Measurements from ENCODE around the gene SAA2. TPM values are rescaled to one million over a fixed set of nuclear protein-coding genes. Genes with fewer than 3 reads are reported as not detected.

SAA2 gene
- total and polyA plus RNA-seq, 2 donors (not counting 1 experiment from before 2014, with no cell fraction given) = not detected

DNA sequence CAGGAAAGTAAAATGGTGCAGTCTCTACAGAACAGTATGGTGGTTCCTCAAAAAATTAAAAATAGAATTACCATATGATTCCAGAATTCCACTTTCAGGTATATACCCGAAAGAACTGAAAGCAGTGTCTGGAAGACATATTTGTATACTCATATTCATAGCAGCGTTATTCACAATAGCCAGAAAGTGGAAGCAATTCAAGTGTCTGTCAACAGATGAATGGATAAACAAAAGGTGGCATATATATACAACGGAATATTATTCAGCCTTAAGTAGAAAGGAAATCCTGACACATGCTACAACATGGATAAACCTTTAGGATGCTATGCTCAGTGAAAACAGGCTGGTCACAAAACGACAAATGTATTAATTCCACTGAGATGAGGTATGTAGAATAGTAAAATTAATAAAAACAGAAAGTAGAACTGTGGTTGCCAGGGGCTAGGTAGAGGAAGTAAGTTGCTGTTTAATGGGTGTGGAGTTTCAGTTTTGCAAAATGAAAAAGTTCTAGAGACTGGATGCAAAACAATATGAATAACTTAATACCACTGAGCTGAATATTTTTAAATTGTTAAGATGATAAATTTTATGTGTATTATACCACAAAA, 32.1 kb upstream of the SAA2 start:
- DNase-seq (ENCODE audit: low read depth in 2 of 2) = no peak
- Histone ChIP-seq H3K9me3 (ENCODE audit: control insufficient read depth, insufficient read depth, low read depth, low read length) (no peaks in the 10 kb centered on the region), H3K4me3 (replicated peaks in 1 of 4; ENCODE audit: control extremely low read depth in 1 of 4, insufficient read depth in 1 of 4, low read depth in 3 of 4, low read length in 4 of 4) (no peak overlapping the region), H3K4me2 (ENCODE audit: extremely low read depth, insufficient read depth, low read length) (no peak overlapping the region), H3K79me2 (ENCODE audit: control insufficient read depth, insufficient read depth, low read length) (no peaks in the 10 kb centered on the region), H2AFZ (ENCODE audit: low read length) (no peak overlapping the region), H3K27ac (ENCODE audit: insufficient read depth, low read length) (no peak overlapping the region), H3K36me3 (ENCODE audit: control insufficient read depth, insufficient read depth, low read length) (peaks cover 2% of the 10 kb centered on the region), H4K20me1 (ENCODE audit: control insufficient read depth, extremely low read depth, insufficient read depth, low read length) (no peaks in the 10 kb centered on the region), H3K4me1 (ENCODE audit: control insufficient read depth, extremely low read depth, insufficient read depth, low read length) (no peaks in the 10 kb centered on the region), H3K9ac (ENCODE audit: insufficient read depth, low read length) (no peak overlapping the region), H3K27me3 (ENCODE audit: control insufficient read depth, insufficient read depth, low read length) (no peaks in the 10 kb centered on the region)
- TF ChIP-seq EZH2 (IDR thresholded peaks at IDR 0.05; ENCODE audit: low read length, missing control alignments) = no peak
- TF ChIP-seq, protein P1, sequence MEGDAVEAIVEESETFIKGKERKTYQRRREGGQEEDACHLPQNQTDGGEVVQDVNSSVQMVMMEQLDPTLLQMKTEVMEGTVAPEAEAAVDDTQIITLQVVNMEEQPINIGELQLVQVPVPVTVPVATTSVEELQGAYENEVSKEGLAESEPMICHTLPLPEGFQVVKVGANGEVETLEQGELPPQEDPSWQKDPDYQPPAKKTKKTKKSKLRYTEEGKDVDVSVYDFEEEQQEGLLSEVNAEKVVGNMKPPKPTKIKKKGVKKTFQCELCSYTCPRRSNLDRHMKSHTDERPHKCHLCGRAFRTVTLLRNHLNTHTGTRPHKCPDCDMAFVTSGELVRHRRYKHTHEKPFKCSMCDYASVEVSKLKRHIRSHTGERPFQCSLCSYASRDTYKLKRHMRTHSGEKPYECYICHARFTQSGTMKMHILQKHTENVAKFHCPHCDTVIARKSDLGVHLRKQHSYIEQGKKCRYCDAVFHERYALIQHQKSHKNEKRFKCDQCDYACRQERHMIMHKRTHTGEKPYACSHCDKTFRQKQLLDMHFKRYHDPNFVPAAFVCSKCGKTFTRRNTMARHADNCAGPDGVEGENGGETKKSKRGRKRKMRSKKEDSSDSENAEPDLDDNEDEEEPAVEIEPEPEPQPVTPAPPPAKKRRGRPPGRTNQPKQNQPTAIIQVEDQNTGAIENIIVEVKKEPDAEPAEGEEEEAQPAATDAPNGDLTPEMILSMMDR (conservative IDR thresholded peaks at IDR 0.05 in 1 of 2, IDR thresholded peaks at IDR 0.05 in 1 of 2; ENCODE audit: low read depth in 1 of 2, low read length in 2 of 2) = no peak

DNA sequence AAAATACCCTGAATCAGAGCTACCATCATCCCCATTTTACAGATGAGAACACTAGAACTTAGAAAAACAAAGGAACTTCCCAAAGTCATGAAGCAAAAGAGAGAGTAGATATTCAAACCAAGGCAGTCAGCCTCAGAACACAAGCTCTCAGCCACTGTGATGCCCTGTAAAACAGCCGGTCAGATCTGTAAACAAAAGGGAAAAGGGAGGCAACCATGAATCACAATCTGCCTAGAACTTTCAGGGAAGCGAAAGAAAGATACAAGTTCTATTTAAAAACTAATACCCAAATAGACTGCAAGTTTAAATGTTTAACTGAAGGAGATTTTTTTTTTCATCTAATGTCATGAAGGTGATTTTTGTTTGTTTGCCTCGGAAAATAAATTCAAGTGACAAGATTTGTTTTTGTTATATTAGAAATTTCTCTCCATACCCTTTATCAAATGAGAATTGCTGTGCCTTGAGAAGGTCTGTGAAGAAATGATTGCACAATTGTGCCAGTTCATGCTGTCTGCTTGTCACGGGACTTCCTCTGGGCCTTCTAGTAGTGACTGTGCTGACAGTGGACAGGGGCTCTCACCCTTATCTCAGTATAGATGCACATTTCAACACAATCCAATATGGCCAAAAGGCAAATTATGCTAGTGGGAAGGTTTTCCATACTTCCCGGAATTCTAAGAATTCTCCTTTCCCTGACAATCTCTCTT, 29.2 kb upstream of the SAA2 start:
- DNase-seq (ENCODE audit: low read depth in 2 of 2) = no peak
- Histone ChIP-seq H3K4me1 (ENCODE audit: control insufficient read depth, extremely low read depth, insufficient read depth, low read length) (no peaks in the 10 kb centered on the region), H3K79me2 (ENCODE audit: control insufficient read depth, insufficient read depth, low read length) (no peaks in the 10 kb centered on the region), H3K27me3 (ENCODE audit: control insufficient read depth, insufficient read depth, low read length) (no peaks in the 10 kb centered on the region), H4K20me1 (ENCODE audit: control insufficient read depth, extremely low read depth, insufficient read depth, low read length) (no peaks in the 10 kb centered on the region), H3K4me3 (replicated peaks in 1 of 4; ENCODE audit: control extremely low read depth in 1 of 4, insufficient read depth in 1 of 4, low read depth in 3 of 4, low read length in 4 of 4) (no peak overlapping the region), H3K4me2 (ENCODE audit: extremely low read depth, insufficient read depth, low read length) (no peak overlapping the region), H3K9me3 (ENCODE audit: control insufficient read depth, insufficient read depth, low read depth, low read length) (no peaks in the 10 kb centered on the region), H3K36me3 (ENCODE audit: control insufficient read depth, insufficient read depth, low read length) (peaks cover 2% of the 10 kb centered on the region), H3K27ac (ENCODE audit: insufficient read depth, low read length) (no peak overlapping the region), H2AFZ (ENCODE audit: low read length) (no peak overlapping the region), H3K9ac (ENCODE audit: insufficient read depth, low read length) (no peak overlapping the region)
- TF ChIP-seq, protein P1 (conservative IDR thresholded peaks at IDR 0.05 in 1 of 2, IDR thresholded peaks at IDR 0.05 in 1 of 2; ENCODE audit: low read depth in 1 of 2, low read length in 2 of 2) = no peak
- TF ChIP-seq EZH2 (IDR thresholded peaks at IDR 0.05; ENCODE audit: low read length, missing control alignments) = no peak

DNA sequence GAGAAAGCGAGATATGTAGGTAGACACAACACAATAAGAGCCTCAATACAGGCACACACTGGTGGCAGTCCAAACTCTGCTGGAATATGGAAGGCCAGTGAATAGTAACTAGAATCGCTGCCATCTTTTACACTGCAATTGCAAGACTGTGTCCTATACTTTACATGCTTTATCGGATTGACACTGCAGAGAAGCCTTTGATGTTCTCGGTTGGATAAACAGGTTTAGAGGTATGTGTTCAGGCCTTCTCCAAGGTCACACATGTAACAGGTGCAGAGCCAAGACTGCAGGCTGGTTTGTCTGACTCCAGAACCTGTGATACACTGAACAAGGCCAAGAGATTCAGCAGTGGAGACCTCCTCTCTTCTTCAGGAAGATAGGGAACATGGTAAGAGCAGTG, 22.7 kb upstream of the SAA2 start:
- Histone ChIP-seq H3K4me3 (replicated peaks in 1 of 4; ENCODE audit: control extremely low read depth in 1 of 4, insufficient read depth in 1 of 4, low read depth in 3 of 4, low read length in 4 of 4) (no peak overlapping the region), H2AFZ (ENCODE audit: low read length) (no peak overlapping the region), H4K20me1 (ENCODE audit: control insufficient read depth, extremely low read depth, insufficient read depth, low read length) (no peaks in the 10 kb centered on the region), H3K27me3 (ENCODE audit: control insufficient read depth, insufficient read depth, low read length) (no peaks in the 10 kb centered on the region), H3K36me3 (ENCODE audit: control insufficient read depth, insufficient read depth, low read length) (no peaks in the 10 kb centered on the region), H3K79me2 (ENCODE audit: control insufficient read depth, insufficient read depth, low read length) (no peaks in the 10 kb centered on the region), H3K9ac (ENCODE audit: insufficient read depth, low read length) (no peak overlapping the region), H3K4me1 (ENCODE audit: control insufficient read depth, extremely low read depth, insufficient read depth, low read length) (no peaks in the 10 kb centered on the region), H3K9me3 (ENCODE audit: control insufficient read depth, insufficient read depth, low read depth, low read length) (no peaks in the 10 kb centered on the region), H3K4me2 (ENCODE audit: extremely low read depth, insufficient read depth, low read length) (no peak overlapping the region), H3K27ac (ENCODE audit: insufficient read depth, low read length) (no peak overlapping the region)
- no peak for TF ChIP-seq EZH2 (IDR thresholded peaks at IDR 0.05; ENCODE audit: low read length, missing control alignments)
- TF ChIP-seq, protein P1 (conservative IDR thresholded peaks at IDR 0.05 in 1 of 2, IDR thresholded peaks at IDR 0.05 in 1 of 2; ENCODE audit: low read depth in 1 of 2, low read length in 2 of 2) = no peak
- no peak for DNase-seq (ENCODE audit: low read depth in 2 of 2)

All from fibroblast of lung (primary cell).